Endothelial cell of umbilical vein (primary cell): ENCODE measurements around the gene SPAG4.

Experiments used
- EZH2 ChIP-seq: IDR thresholded peaks from 2 replicates; pipeline ENCODE4 v1.6.1; 2012; ENCODE audit warnings: borderline replicate concordance, low read depth, mild to moderate bottlenecking, moderate library complexity, low read length, inconsistent platforms; ENCODE audit not compliant: severe bottlenecking
- JUN ChIP-seq: IDR thresholded peaks from 2 replicates; pipeline ENCODE4 v1.6.1; 2011; ENCODE audit warnings: borderline replicate concordance, low read depth; ENCODE audit not compliant: insufficient read length, insufficient read depth
- POLR2A ChIP-seq: IDR thresholded peaks from 2 replicates; pipeline ENCODE4 v1.6.1; 2012; ENCODE audit warnings: low read depth, mild to moderate bottlenecking, control low read depth, low read length
- POLR2AphosphoS5 ChIP-seq: IDR thresholded peaks from 2 replicates; pipeline ENCODE4 v1.6.1; 2012; ENCODE audit warnings: low read depth, mild to moderate bottlenecking, control low read depth, low read length, moderate library complexity; ENCODE audit not compliant: insufficient read depth
- TF ChIP-seq, protein P1 (sequence below), 2 donors: IDR thresholded peaks; 1 replicate in 1 of 2; 2 replicates in 1 of 2; pipeline ENCODE4 v1.5.1; 2011; ENCODE audit warnings: low read length in 2 of 2, mild to moderate bottlenecking in 2 of 2, moderate library complexity in 2 of 2, control low read depth in 1 of 2, inconsistent platforms in 1 of 2, low read depth in 1 of 2; ENCODE audit not compliant: insufficient read depth in 1 of 2; ENCODE audit errors: extremely low read depth in 1 of 2

- TF ChIP-seq JUN (no peak), POLR2A (no peak), EZH2 (no peak), POLR2AphosphoS5 (no peak)
- TF ChIP-seq, protein P1, sequence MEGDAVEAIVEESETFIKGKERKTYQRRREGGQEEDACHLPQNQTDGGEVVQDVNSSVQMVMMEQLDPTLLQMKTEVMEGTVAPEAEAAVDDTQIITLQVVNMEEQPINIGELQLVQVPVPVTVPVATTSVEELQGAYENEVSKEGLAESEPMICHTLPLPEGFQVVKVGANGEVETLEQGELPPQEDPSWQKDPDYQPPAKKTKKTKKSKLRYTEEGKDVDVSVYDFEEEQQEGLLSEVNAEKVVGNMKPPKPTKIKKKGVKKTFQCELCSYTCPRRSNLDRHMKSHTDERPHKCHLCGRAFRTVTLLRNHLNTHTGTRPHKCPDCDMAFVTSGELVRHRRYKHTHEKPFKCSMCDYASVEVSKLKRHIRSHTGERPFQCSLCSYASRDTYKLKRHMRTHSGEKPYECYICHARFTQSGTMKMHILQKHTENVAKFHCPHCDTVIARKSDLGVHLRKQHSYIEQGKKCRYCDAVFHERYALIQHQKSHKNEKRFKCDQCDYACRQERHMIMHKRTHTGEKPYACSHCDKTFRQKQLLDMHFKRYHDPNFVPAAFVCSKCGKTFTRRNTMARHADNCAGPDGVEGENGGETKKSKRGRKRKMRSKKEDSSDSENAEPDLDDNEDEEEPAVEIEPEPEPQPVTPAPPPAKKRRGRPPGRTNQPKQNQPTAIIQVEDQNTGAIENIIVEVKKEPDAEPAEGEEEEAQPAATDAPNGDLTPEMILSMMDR (IDR thresholded peaks at IDR 0.05; ENCODE audit: extremely low read depth in 1 of 2, insufficient read depth in 1 of 2, low read depth in 1 of 2, low read length in 2 of 2): no peak
Measured at GRCh38 chr20:35601990-35602389, 13.6 kb upstream of the SPAG4 start.
